HepG2 (cell line): Measurements from ENCODE around the gene ERP44. TPM values are rescaled to one million over a fixed set of nuclear protein-coding genes. Genes with fewer than 3 reads are reported as not detected.

Experiments used
- CSRNP1 ChIP-seq: sonication (generic); formaldehyde crosslinking; IDR thresholded peaks from 2 replicates; pipeline ENCODE4 v1.8.1; 2023; ENCODE audit warnings: mild to moderate bottlenecking, missing genetic modification reagents
- DR1 ChIP-seq: sonication (generic); formaldehyde crosslinking; IDR thresholded peaks from 2 replicates; pipeline ENCODE4 v1.8.0; 2021; ENCODE audit warnings: mild to moderate bottlenecking, missing genetic modification reagents, inconsistent platforms
- FOXP1 ChIP-seq, 2 experiments: fragments of 450-650 bp in 1 of 2; IDR thresholded peaks; 2 replicates each; pipeline ENCODE4 v1.6.1; 2017 to 2018; ENCODE audit warnings: antibody characterized with exemption in 1 of 2
- HBP1 ChIP-seq: IDR thresholded peaks from 2 replicates; pipeline ENCODE4 v1.6.1; 2016; ENCODE audit warnings: low read depth, control low read depth
- MLLT10 ChIP-seq: sonication (generic); formaldehyde crosslinking; IDR thresholded peaks from 2 replicates; pipeline ENCODE4 v1.4.0; 2020; ENCODE audit warnings: missing genetic modification reagents
- NCOR1 ChIP-seq: fragments of 200-600 bp; sonication (generic); IDR thresholded peaks from 2 replicates; pipeline ENCODE4 v1.7.0; 2017; ENCODE audit warnings: antibody characterized with exemption, low read length, borderline replicate concordance
- PCBP1 ChIP-seq: fragments of 200-400 bp; formaldehyde crosslinking; IDR thresholded peaks from 2 replicates; pipeline ENCODE4 v1.6.1; 2017; ENCODE audit warnings: mild to moderate bottlenecking, low read depth, low read length, borderline replicate concordance
- PHF20 ChIP-seq: sonication (generic); formaldehyde crosslinking; IDR thresholded peaks from 2 replicates; pipeline ENCODE4 v1.5.0; 2020; ENCODE audit warnings: mild to moderate bottlenecking, missing genetic modification reagents
- REST ChIP-seq, 2 experiments: IDR thresholded peaks; 2 replicates each; pipeline ENCODE4 v1.6.1; 2011 to 2012; ENCODE audit warnings: low read length in 2 of 2, borderline replicate concordance in 1 of 2, low read depth in 1 of 2, mild to moderate bottlenecking in 1 of 2, moderate library complexity in 1 of 2
- TCF7 ChIP-seq: sonication (generic); IDR thresholded peaks from 2 replicates; pipeline ENCODE4 v1.6.1; 2016; ENCODE audit warnings: antibody characterized with exemption, low read depth
- TEAD2 ChIP-seq: sonication (generic); formaldehyde crosslinking; IDR thresholded peaks from 2 replicates; pipeline ENCODE4 v1.9.0; 2021; ENCODE audit warnings: missing genetic modification reagents
- TRIM24 ChIP-seq: sonication (generic); formaldehyde crosslinking; IDR thresholded peaks from 2 replicates; pipeline ENCODE4 v1.8.0; 2022; ENCODE audit warnings: mild to moderate bottlenecking, missing genetic modification reagents
- ZBTB44 ChIP-seq: sonication (generic); formaldehyde crosslinking; IDR thresholded peaks from 2 replicates; pipeline ENCODE4 v1.4.0; 2020; ENCODE audit warnings: missing genetic modification reagents
- ZNF280D ChIP-seq: sonication (generic); formaldehyde crosslinking; IDR thresholded peaks from 2 replicates; pipeline ENCODE4 v1.5.1; 2020; ENCODE audit warnings: mild to moderate bottlenecking, missing genetic modification reagents
- ZNF510 ChIP-seq: sonication (generic); formaldehyde crosslinking; IDR thresholded peaks from 2 replicates; pipeline ENCODE4 v1.4.0; 2020; ENCODE audit warnings: low read depth, mild to moderate bottlenecking, missing genetic modification reagents
- ZNF672 ChIP-seq: sonication (generic); formaldehyde crosslinking; IDR thresholded peaks from 2 replicates; pipeline ENCODE4 v1.8.1; 2022; ENCODE audit warnings: missing genetic modification reagents
- ZZZ3 ChIP-seq: sonication (generic); formaldehyde crosslinking; IDR thresholded peaks from 2 replicates; pipeline ENCODE4 v1.4.0; 2020; ENCODE audit warnings: missing genetic modification reagents, mild to moderate bottlenecking, borderline replicate concordance
- polyA plus RNA-seq, 8 experiments: library from polyadenylated mRNA; depleted of rRNA in 3 of 8; stranded (reverse) in 7 of 8; unstranded in 1 of 8; fragments of >200 nt; fragmentation: Illumina TruSeq in 4 of 8; extraction: Trizol in 4 of 8; gene quantifications; 2 replicates each; pipeline versions ENCODE4 v1.2.1 to v1.2.3, GENCODE V29; 2011 to 2016; ENCODE audit warnings: low read depth in 4 of 8, missing spikeins in 1 of 8, mixed read lengths in 1 of 8; ENCODE audit not compliant: insufficient read depth in 1 of 8
- total RNA-seq, 5 experiments: library from RNA; depleted of rRNA; stranded (reverse); fragments of >200 nt; fragmentation: Illumina TruSeq; extraction: Trizol; gene quantifications; 2 replicates each; pipeline ENCODE4 v1.2.3, GENCODE V29; 2016; ENCODE audit warnings: low read depth in 1 of 5

Gene ERP44
- total and polyA plus RNA-seq, 2 of the 13 experiments (the other 11 are each of a cell fraction or from before 2014, with no cell fraction given) = 8.9 to 13.8 TPM

- TF ChIP-seq NCOR1 (no peak), ZNF510 (CRISPR knock-in tag) (no peak), TRIM24 (no peak), FOXP1 (IDR thresholded peaks at IDR 0.05) (no peak), FOXP1 (CRISPR knock-in tag; IDR thresholded peaks at IDR 0.05) (no peak; the same call in 1 of the 2 replicates), TCF7 (no peak; the same call in 1 of the 2 replicates), TEAD2 (no peak), REST (IDR thresholded peaks at IDR 0.05; ENCODE audit: borderline replicate concordance in 1 of 2, low read depth in 1 of 2, low read length in 2 of 2) (no peak), MLLT10 (CRISPR knock-in tag) (no peak), DR1 (peak; percentile 52), CSRNP1 (no peak), PHF20 (CRISPR knock-in tag) (peak; percentile 88), ZNF672 (CRISPR knock-in tag) (no peak), HBP1 (CRISPR knock-in tag) (peak; percentile 31), PCBP1 (peak; percentile 94; the same call in 1 of the 2 replicates), ZBTB44 (peak; percentile 17; the same call in 1 of the 2 replicates), ZZZ3 (CRISPR knock-in tag) (peak; percentile 32; the same call in 1 of the 2 replicates), ZNF280D (CRISPR knock-in tag) (no peak)
These were observed at the start of gene ERP44, which contains the start of gene INVS (continued) for GRCh38 chr9:100098887-100099721.
